Activated T-helper 1 cell treated with anti-CD3 and anti-CD28 coated beads, Interleukin-12 subunit alpha, Interleukin-12 subunit beta, Interleukin-2, Interleukin-4 antibody, amounts not matched to agents 30 ng/mL and 10 ng/mL and 1 ng/mL, durations not matched to agents 14 hours and 24 hours and 36 hours (primary cell): Measurements from ENCODE around the gene TAB3. TPM values are rescaled to one million over a fixed set of nuclear protein-coding genes. Genes with fewer than 3 reads are reported as not detected.

ENCODE experiments used
- DNase-seq: peaks from one replicate; pipeline ENCODE4 v3.0.0; 2021; ENCODE audit warnings: low spot score
- H3K27ac Mint-ChIP-seq: one replicate; pipeline ENCODE4 v1.8.0; 2021; ENCODE audit warnings: mild to moderate bottlenecking, mixed read lengths
- H3K27me3 Mint-ChIP-seq: one replicate; pipeline ENCODE4 v1.8.0; 2022; ENCODE audit warnings: mild to moderate bottlenecking, moderate library complexity, mixed read lengths; ENCODE audit not compliant: insufficient read depth
- H3K36me3 Mint-ChIP-seq: one replicate; pipeline ENCODE4 v1.8.0; 2021; ENCODE audit warnings: low read depth, mixed read lengths
- H3K4me1 Mint-ChIP-seq: one replicate; pipeline ENCODE4 v1.8.0; 2021; ENCODE audit warnings: low read depth, mixed read lengths
- H3K4me3 Mint-ChIP-seq: one replicate; pipeline ENCODE4 v1.8.0; 2021; ENCODE audit warnings: mild to moderate bottlenecking, moderate library complexity, mixed read lengths
- H3K9me3 Mint-ChIP-seq: one replicate; pipeline ENCODE4 v1.8.0; 2021; ENCODE audit warnings: mixed read lengths
- intact Hi-C: fragments of 100-400 bp; cut with micrococcal nuclease; formaldehyde crosslinking; loops from one replicate; pipeline ENCODE4 v1.15.1; 2024
- total RNA-seq: library from RNA; stranded (reverse); gene quantifications from 2 replicates; pipeline ENCODE4 v1.2.3, GENCODE V29; 2022

The TAB3 gene
- total RNA-seq, 1 donor from 2014 or later, result 23.7 TPM

- H3K4me3 Mint-ChIP-seq, result no peak overlapping the region
- intact Hi-C loops, result no loop called here
- H3K9me3 Mint-ChIP-seq, result no peaks in the 10 kb centered on the region
- H3K27ac Mint-ChIP-seq, result no peak overlapping the region
- H3K4me1 Mint-ChIP-seq, result peaks cover 11% of the 10 kb centered on the region
- H3K27me3 Mint-ChIP-seq, result peaks cover 11% of the 10 kb centered on the region
- DNase-seq, result no peak
- H3K36me3 Mint-ChIP-seq, result no peaks in the 10 kb centered on the region
Measured at GRCh38 chrX:30904186-30904585, 15.1 kb upstream of the TAB3 start.

- peak overlapping the region; percentile 15 for H3K4me3 Mint-ChIP-seq
Measured at GRCh38 chrX:30900227-30900626, 11.2 kb upstream of the TAB3 start.

DNA sequence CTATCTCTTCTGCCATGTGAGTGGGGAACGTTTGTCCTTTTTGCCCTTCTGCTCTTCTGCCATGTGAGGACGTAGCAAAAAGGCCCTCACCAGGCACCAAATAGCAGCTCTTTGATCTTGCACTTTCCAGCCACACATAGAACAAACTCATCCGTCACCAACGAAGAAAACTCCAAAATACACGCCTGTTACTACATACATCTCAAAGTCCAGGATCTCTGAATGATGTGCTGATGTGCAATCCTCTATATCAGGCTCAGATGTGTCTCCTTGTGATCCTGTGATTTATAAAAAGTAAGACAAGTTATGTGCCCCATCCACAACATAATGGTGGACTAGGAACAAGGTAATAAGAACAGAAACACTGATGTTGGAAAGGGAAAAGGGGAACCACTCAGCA lies 9.8 kb upstream of the TAB3 start:
- Mint-ChIP-seq H3K4me3 (no peak overlapping the region), H3K27ac (no peak overlapping the region), H3K27me3 (peaks cover 4% of the 10 kb centered on the region), H3K4me1 (peaks cover 11% of the 10 kb centered on the region), H3K9me3 (no peaks in the 10 kb centered on the region), H3K36me3 (no peaks in the 10 kb centered on the region)
- intact Hi-C loops, result no loop called here
- DNase-seq, result no peak

More at GRCh38 chrX:30900227-30900626, 11.2 kb upstream of the TAB3 start:
- intact Hi-C loops, result loop anchor here (1.0 kb wide), 1 partner anchor 11 kb away; the partner anchor contains the start of gene TAB3
- no peak overlapping the region for H3K27ac Mint-ChIP-seq
- peaks cover 8% of the 10 kb centered on the region for H3K27me3 Mint-ChIP-seq
- H3K4me1 Mint-ChIP-seq, result peaks cover 11% of the 10 kb centered on the region
- no peaks in the 10 kb centered on the region for H3K36me3 Mint-ChIP-seq
- DNase-seq, result no peak
- H3K9me3 Mint-ChIP-seq, result no peaks in the 10 kb centered on the region

DNA sequence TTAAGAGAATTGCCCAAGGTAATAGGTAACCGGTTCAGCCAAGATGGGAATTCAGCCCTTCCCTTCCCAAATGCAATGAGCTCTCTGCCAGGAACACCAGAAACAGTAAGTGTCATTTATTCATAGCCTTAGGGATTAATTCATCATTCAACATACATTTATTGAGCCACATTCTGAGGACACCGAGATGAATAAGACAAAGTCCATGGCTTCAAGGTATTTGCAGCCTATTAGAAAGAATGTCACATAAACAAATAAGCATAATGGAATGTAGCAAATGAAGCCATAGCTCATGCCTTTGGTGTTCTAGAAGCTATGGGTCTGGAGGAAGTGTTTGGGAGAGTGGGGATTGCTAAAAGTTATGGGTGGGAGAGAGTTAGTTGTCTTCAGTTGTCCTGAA lies 6.3 kb upstream of the TAB3 start:
- peaks cover 12% of the 10 kb centered on the region for H3K4me1 Mint-ChIP-seq
- intact Hi-C loops, result no loop called here

GRCh38 chrX:30893206-30893605 lies 4.2 kb upstream of the TAB3 start:
- H3K4me3 Mint-ChIP-seq, result no peak overlapping the region
- intact Hi-C loops, result no loop called here

More for the DNA sequence above, 6.3 kb upstream of the TAB3 start:
- H3K9me3 Mint-ChIP-seq, result no peaks in the 10 kb centered on the region
- no peak for DNase-seq
- no peaks in the 10 kb centered on the region for H3K36me3 Mint-ChIP-seq
- H3K27me3 Mint-ChIP-seq, result peaks cover 2% of the 10 kb centered on the region
- H3K27ac Mint-ChIP-seq, result no peak overlapping the region
- H3K4me3 Mint-ChIP-seq, result no peak overlapping the region

GRCh38 chrX:30892591-30892990 lies 3.5 kb upstream of the TAB3 start:
- intact Hi-C loops, result no loop called here
- Mint-ChIP-seq H3K27ac (no peak overlapping the region), H3K4me3 (no peak overlapping the region), H3K9me3 (no peaks in the 10 kb centered on the region), H3K4me1 (peaks cover 15% of the 10 kb centered on the region), H3K27me3 (peaks cover 2% of the 10 kb centered on the region), H3K36me3 (peaks cover 2% of the 10 kb centered on the region)
- DNase-seq, result no peak

More at GRCh38 chrX:30893206-30893605, 4.2 kb upstream of the TAB3 start:
- H3K27ac Mint-ChIP-seq, result no peak overlapping the region
- H3K27me3 Mint-ChIP-seq, result peaks cover 2% of the 10 kb centered on the region
- H3K9me3 Mint-ChIP-seq, result no peaks in the 10 kb centered on the region
- H3K4me1 Mint-ChIP-seq, result peaks cover 9% of the 10 kb centered on the region
- peaks cover 2% of the 10 kb centered on the region for H3K36me3 Mint-ChIP-seq
- no peak for DNase-seq

- no peaks in the 10 kb centered on the region for H3K27me3 Mint-ChIP-seq
- H3K4me1 Mint-ChIP-seq, result peaks cover 35% of the 10 kb centered on the region
- H3K36me3 Mint-ChIP-seq, result peaks cover 13% of the 10 kb centered on the region
Measured at GRCh38 chrX:30888526-30889146, 418 bp downstream of the TAB3 start.

GRCh38 chrX:30887721-30888120 lies 1.3 kb downstream of the TAB3 start:
- peak overlapping the region; percentile 89 for H3K4me3 Mint-ChIP-seq
- H3K36me3 Mint-ChIP-seq, result peaks cover 13% of the 10 kb centered on the region
- H3K9me3 Mint-ChIP-seq, result no peaks in the 10 kb centered on the region
- DNase-seq, result peak; percentile 7
- intact Hi-C loops, result loop anchor here (1.0 to 2.0 kb wide), 5 partner anchors 56 to 229 kb away; no protein-coding TSS in a partner anchor
- no peaks in the 10 kb centered on the region for H3K27me3 Mint-ChIP-seq
- H3K27ac Mint-ChIP-seq, result peak overlapping the region; percentile 90
- peaks cover 35% of the 10 kb centered on the region for H3K4me1 Mint-ChIP-seq

More at GRCh38 chrX:30888526-30889146, 418 bp downstream of the TAB3 start:
- Mint-ChIP-seq H3K27ac (peak overlapping the region; percentile 90), H3K4me3 (peak overlapping the region; percentile 89), H3K9me3 (no peaks in the 10 kb centered on the region)
- intact Hi-C loops, result loop anchor here (1.0 to 2.0 kb wide), 6 partner anchors 7 to 311 kb away; partner anchors contain the start of gene TASL
- DNase-seq, result peak; percentile 7

GRCh38 chrX:30887288-30887687 lies 1.8 kb downstream of the TAB3 start:
- DNase-seq, result no peak
- Mint-ChIP-seq H3K9me3 (no peaks in the 10 kb centered on the region), H3K27me3 (no peaks in the 10 kb centered on the region), H3K4me3 (peak overlapping the region; percentile 89), H3K27ac (no peak overlapping the region), H3K36me3 (peaks cover 13% of the 10 kb centered on the region), H3K4me1 (peaks cover 39% of the 10 kb centered on the region)
- intact Hi-C loops, result loop anchor here (1.0 kb wide), 3 partner anchors 56 to 170 kb away; no protein-coding TSS in a partner anchor

DNA sequence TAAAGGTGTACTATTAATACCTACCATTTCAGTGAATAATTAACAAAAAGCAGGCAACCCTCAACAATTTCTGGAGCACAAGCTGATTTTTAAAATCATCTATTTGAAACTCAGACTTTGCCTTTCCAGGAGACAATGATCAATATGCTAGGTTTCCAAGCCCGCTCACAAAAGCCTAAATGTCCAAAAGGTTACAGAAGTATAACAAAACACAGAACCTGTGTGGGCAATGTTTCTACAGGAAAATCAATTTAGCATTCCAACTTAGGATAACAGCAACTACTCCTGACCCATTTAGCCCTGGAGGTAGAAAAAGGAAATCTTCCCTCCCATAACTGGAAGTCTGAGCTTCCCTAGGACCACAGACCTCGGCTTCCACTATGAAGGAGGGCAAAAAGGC lies 3.9 kb downstream of the TAB3 start:
- DNase-seq, result no peak
- H3K27ac Mint-ChIP-seq, result no peak overlapping the region
- peaks cover 13% of the 10 kb centered on the region for H3K36me3 Mint-ChIP-seq
- no peaks in the 10 kb centered on the region for H3K9me3 Mint-ChIP-seq
- peaks cover 57% of the 10 kb centered on the region for H3K4me1 Mint-ChIP-seq
- intact Hi-C loops, result no loop called here
- H3K27me3 Mint-ChIP-seq, result no peaks in the 10 kb centered on the region
- H3K4me3 Mint-ChIP-seq, result no peak overlapping the region

DNA sequence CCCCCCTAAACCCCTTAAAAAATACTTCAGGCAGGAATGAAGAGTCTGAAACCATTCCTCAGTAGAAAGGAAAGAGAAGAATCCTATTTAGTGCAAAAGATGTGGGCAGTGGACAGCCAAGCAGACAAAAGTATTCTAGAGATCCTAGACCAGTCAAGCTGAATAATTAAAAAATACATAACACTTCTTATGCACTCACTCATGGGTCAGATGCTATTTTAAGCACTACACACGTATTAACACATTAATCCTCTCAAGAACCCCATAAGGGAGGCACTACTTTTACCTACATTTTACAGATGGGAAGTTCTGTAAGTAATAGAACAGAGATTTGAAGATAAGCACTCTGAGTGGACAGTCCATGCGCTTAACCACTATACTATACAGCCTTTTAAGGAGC lies 5.9 kb downstream of the TAB3 start:
- Mint-ChIP-seq H3K36me3 (peaks cover 13% of the 10 kb centered on the region), H3K27ac (no peak overlapping the region), H3K27me3 (no peaks in the 10 kb centered on the region), H3K4me1 (peaks cover 54% of the 10 kb centered on the region), H3K4me3 (no peak overlapping the region), H3K9me3 (no peaks in the 10 kb centered on the region)
- DNase-seq, result no peak
- intact Hi-C loops, result no loop called here

GRCh38 chrX:30881797-30882196 lies 7.3 kb downstream of the TAB3 start:
- Mint-ChIP-seq H3K4me3 (peak overlapping the region; percentile 49), H3K4me1 (peaks cover 46% of the 10 kb centered on the region), H3K27me3 (no peaks in the 10 kb centered on the region), H3K9me3 (no peaks in the 10 kb centered on the region), H3K36me3 (peaks cover 11% of the 10 kb centered on the region), H3K27ac (peak overlapping the region; percentile 52)
- no peak for DNase-seq
- intact Hi-C loops, result loop anchor here (1.0 kb wide), 1 partner anchor 8 kb away; the partner anchor contains the start of gene TAB3

DNA sequence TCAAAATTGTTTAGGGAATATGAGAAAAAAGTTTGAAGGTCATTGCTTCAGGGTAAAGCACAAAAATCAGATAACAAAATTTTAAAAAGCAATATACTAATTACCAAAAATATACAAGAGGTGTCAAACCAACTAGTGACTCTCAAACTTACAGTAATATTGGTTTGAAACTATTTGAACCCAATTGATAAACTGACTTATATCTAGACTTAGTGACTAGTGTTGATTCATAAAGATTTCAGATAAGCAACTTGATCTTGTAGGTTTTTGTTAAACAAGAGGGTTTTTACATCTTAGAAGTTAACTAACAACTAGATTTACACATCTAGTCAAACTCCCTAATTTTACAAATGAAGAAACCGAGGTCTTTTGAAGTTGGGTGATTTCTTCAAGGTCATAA lies 7.7 kb downstream of the TAB3 start:
- Mint-ChIP-seq H3K4me3 (peak overlapping the region; percentile 49), H3K27me3 (no peaks in the 10 kb centered on the region), H3K9me3 (no peaks in the 10 kb centered on the region), H3K36me3 (peaks cover 11% of the 10 kb centered on the region), H3K4me1 (peaks cover 50% of the 10 kb centered on the region), H3K27ac (no peak overlapping the region)
- DNase-seq, result no peak
- intact Hi-C loops, result loop anchor here (1.0 kb wide), 1 partner anchor 8 kb away; the partner anchor contains the start of gene TAB3
